Hair follicular keratinocyte (primary cell): ENCODE measurements around the gene SLAMF7. TPM values are rescaled to one million over a fixed set of nuclear protein-coding genes. Genes with fewer than 3 reads are reported as not detected.

Experiments
- total RNA-seq: library from RNA; depleted of rRNA; stranded (reverse); fragments of >200 nt; gene quantifications from 2 replicates; pipeline ENCODE4 v1.2.3, GENCODE V29; 2015

Gene SLAMF7, protein sequence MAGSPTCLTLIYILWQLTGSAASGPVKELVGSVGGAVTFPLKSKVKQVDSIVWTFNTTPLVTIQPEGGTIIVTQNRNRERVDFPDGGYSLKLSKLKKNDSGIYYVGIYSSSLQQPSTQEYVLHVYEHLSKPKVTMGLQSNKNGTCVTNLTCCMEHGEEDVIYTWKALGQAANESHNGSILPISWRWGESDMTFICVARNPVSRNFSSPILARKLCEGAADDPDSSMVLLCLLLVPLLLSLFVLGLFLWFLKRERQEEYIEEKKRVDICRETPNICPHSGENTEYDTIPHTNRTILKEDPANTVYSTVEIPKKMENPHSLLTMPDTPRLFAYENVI
- total RNA-seq: 0.19 and 1.0 TPM in 2 replicates

DNA sequence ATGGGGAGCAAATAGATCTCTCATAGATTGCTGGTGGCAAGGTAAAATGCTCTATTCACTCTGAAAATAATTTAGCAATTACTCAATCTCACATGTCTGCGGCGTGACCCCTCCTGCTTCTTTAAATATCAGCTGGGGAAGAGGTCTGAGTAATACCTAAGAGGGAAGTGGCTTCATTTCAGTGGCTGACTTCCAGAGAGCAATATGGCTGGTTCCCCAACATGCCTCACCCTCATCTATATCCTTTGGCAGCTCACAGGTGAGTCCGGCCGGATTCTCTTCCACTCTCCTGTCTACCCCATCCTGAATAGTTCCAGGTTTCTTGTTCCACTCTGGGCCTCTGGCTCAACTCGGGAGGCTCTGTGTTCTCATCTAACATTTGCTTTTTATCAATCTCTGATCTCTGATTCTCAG, at the start of gene SLAMF7:
TSS of gene SLAMF7 (plus strand) at position 150 of the 414 bp plus-strand sequence. CDS start at position 205, 55 bp downstream.

DNA sequence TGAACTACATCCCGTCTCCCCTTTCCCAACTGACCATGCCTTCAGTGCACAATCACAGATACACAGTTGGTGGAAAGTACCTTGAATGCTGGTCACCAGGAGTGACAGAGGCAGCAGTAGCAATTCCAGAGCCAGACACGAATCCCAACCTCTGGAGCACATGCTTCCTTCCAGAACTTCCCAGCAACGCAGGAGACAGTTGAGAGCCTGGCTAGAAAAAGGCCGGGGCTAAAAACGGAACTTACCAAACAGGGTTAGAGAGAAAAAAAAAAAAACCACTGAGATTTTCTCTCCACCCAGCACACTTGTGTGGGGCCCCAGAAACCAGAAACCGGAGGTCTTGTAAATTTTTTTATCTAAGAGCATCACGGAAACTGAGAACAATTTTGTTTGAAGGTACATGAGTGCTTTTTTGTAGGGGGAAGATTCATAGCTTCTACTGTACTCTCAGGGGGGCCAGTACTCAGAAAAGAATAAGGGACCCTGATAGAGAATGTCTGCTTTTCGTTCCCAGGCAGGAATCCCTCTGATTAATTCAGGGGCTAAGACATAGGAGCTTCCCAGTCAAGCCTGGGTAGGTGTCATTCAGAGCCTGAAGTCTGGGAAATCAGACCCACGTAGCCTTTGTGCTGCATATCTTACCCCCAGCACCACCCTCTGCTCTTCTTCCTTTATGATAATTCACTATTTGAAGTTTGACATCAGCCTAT, 27.3 kb upstream of the SLAMF7 start, which contains the start of gene CD48:
TSS of gene CD48 (minus strand) at position 221 of the 710 bp plus-strand sequence. CDS start at position 162, 59 bp downstream.

DNA sequence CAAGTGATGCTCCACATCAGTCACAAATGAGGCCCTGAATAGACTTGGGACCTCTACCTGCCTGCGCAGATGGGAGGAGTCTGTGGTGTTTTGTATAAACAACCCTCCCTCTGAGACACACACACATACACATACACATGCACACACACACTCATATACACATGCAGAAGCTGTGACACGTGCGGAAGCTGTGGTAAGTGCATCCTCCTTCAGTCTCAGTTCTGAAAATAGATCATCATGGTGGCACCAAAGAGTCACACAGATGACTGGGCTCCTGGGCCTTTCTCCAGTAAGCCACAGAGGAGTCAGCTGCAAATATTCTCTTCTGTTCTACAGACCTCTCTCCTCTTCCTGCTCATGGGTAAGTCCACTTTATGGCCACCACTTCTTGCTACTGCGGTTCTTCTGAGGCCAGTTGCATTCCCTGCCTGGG, 56.9 kb downstream of the SLAMF7 start, which contains the start of gene LY9:
TSS of gene LY9 (plus strand) at position 224 of the 433 bp plus-strand sequence. CDS start at position 238, 14 bp downstream.

Other genes with a start within 250 kb of the SLAMF7 start
- gene SLAMF6, start 216.0 kb upstream of the SLAMF7 start, total RNA-seq: not detected in 2 replicates
- gene CD84, start 159.8 kb upstream of the SLAMF7 start, total RNA-seq: not detected in 2 replicates
- not detected in 2 replicates for gene SLAMF1, start 92.2 kb upstream of the SLAMF7 start, total RNA-seq
- gene CD48, start 27.4 kb upstream of the SLAMF7 start, total RNA-seq: not detected in 2 replicates
- not detected in 2 replicates for gene LY9, start 56.9 kb downstream of the SLAMF7 start, total RNA-seq
- gene CD244, start 123.6 kb downstream of the SLAMF7 start, total RNA-seq: not detected in 2 replicates
- not detected in 2 replicates for gene ITLN1, start 145.9 kb downstream of the SLAMF7 start, total RNA-seq
- gene ITLN2, start 215.6 kb downstream of the SLAMF7 start, total RNA-seq: not detected in 2 replicates